Inflammatory macrophage (primary cell): Measurements from ENCODE around the gene ELF5.

Source experiments
- DNase-seq, 2 donors: peaks; one replicate each; pipeline ENCODE4 v3.0.0-alpha.2; 2020 to 2022

ELF5 gene

DNA sequence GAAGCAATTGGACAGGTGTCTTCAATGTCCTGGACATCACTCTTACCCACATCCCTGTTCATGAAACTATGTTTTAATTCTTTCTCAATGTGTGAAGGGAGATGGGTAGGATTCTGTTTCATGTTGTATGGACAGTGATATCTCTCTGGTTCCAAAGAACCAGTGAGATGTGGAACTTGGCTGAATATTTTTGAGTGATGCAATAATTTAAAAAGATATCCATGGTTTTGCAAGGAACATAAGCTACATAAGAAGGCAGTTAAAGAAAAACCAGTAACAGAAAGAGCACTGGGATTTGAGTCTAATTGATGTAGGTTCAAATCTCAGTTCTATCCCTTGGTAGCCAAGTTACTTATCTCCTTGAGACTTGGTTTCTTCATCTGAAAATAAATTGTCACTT lies 7.7 kb upstream of the ELF5 start:
- DNase-seq: no peak

DNA sequence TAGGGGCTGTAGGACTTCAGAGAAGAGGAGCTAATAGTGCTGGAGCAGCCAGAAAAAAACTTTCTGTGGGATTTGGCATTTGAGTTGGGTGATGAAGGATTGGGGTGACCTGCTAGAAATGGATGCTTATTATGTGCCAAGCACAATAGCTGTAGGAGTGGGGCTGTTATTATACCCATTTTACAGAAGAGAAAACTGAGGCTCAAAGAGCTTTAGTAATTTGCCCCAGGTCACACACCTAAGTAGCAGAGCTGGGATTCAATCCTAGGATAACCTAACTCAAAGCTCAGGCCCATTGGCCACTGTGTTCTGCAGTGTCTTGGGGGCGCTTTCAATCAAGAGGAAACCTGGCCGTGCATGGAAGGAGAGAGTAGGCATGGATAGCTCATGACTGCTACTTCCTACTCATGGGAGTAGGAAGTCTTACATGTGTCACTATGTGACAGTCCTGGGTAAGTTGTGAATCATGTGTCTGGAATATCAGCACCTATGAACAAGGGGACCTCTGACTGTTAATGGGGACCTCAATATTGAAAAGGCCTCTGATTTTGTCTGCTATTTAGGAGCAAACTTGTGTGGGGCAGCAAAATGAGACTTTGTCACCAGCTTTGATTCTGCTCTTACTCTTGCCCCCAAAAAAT lies 6.1 kb upstream of the ELF5 start:
- peak in 1 of 2 donors; percentile 49 for DNase-seq

DNA sequence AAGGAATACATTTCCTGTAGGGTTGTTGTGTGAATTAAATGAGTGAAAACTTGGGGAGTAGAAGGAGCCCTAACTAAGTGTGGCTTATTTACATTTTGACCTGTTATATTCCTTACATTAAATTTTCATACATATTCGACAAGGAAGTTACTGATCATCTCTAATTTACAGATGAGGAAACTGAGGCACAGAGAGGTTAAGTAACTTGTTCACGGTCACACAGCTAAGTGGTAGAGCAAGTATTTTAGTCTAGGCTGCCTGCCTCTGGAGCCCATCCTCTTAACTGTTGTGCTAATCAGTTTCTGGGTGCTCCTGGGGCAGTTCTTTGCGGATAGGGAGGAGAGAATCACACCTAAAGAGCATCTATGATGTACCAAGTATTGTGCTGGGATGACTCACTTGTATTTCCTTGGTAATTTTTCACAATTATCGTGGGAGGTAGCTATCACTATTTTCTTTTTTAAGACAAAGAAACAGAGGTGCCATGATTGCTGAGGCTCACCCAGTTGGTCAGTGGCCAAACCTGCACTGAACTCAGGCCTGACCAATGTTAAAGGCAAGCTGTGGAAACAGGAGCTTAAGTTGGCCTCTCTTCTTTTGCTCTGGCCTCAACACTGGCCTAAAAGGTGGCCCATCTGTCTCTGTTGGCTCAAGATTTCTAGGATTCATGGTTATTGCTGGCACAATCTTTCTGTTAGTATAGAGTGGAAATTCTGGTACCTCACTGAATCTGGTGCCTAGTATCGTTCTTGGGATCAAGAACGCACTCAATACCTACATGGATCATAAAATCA lies 2.9 kb upstream of the ELF5 start:
- no peak for DNase-seq

DNA sequence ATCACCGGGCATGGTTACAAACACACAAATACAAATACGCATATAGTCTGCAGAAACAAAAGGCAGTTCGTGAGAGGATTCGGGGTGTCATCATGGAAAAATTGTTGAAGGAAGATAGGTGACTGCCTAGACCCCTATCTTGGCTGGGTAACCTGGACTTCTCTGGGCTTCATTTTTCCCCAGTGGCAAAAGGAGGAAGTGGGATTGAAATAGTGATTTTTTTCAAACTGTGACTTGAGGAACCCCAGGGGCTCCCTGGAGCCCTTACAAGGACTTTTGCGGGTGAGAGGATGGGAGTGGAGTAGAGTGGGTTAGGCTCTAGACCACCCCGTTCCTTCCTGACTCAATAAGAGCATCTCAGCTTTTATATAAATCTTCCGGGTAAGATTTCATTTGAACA lies 1.0 kb upstream of the ELF5 start:
- peak; percentile 5 to 8 for DNase-seq

DNA sequence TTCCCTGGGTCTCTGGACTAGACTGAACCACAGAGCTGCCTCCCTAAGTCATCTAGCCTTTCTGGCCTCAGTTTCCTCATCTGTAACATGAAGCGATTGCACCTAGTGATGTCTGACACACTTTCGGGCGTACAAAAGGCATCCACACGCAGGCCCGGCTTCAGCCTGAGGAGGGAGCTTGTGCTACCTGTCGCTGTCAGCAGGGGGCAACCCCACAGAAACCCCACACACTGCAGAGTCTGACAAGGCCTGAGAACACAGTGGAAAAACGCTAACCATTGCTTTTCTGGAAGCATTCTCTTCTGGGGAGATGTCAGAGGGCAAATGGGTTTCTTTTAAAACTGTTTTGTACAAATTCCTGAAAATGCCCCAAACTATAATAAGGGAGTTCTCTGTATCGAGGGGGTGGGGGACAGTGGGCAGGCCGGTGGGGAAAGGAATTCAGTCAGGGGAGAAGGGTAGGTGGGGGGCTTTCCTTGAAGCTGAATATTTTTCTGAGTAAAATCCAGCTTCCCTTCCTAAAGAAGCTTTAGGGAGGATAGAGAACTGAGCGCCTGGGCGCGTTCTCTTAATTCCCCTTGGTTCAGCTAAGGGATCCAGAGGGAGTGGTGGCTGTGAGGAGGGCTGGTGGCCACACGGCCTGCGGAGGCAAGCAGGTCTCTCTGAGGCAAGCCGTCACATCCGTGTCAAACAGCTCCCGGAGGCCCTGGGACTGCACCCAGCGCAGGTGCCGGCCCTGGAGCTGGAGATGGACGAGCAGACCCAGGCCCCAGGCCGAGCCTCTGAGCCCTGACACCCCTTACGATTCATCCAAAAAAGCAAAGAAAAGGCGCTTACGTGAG lies 533 bp downstream of the ELF5 start:
- peak; percentile 52 to 71 for DNase-seq

DNA sequence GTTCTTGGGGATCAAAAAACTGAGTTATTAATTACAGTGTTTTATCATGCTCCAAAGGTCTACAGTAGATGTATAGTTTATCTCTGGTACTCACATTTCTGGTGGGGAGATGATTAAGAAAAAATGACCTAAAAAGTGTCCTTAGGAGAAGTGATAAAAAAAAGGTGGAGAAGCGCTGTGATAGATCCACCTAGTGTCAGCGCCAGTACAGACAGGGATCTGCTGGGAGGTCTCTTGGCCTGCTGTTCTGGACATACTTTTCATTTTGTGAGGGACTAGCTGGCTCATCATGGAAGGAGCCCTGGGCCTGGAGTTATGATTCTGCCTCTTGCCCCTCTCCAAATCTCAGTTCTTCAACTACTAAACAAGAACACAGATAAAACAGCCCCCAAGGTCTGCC lies 2.9 kb downstream of the ELF5 start:
- no peak for DNase-seq

DNA sequence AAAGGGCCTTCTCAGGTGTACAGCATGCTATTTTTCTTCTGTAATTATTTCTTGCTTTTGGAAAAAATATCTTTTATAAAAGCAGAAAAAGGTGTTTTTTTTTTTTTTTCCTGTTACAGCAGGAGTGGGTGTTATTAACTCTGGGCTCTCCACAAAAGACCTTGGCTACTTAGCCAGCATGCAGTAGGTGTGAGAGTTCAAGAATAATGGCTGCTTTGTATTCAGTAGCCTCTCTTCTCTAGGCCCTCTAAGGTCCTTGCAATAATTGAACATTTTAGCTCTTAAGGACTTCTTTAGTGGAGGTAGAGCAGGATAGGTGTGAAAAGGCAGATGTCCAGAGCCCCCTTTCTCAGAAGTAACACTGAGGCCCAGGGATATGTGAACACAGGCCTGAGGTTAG lies 3.4 kb downstream of the ELF5 start:
- no peak for DNase-seq

DNA sequence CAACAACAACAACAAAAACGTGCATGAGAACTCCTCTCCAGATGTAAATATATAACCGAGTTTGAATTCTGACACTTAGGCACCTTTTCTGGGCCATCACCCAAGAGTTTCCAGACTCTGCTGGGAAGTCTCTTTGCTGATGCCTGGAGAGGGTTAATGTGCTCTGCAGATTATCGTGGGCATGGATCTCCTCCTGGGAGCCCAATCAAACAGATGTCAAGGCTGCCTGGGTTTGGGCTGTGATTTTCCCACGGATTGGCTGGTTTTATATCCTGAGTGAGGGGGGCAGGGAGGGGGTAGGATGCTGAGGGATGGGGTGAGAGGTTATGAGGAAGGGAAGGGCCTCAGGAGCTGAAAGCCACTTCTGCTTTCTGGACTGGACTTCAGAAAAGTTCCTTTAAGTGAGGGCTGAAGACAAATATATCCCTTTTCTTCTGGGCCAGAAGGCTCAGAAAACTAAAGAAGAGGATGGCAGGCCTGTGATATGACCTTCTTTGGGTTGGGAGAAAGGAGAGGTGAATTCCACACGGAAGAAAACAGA lies 4.2 kb downstream of the ELF5 start:
- DNase-seq: peak; percentile 62 to 64

DNA sequence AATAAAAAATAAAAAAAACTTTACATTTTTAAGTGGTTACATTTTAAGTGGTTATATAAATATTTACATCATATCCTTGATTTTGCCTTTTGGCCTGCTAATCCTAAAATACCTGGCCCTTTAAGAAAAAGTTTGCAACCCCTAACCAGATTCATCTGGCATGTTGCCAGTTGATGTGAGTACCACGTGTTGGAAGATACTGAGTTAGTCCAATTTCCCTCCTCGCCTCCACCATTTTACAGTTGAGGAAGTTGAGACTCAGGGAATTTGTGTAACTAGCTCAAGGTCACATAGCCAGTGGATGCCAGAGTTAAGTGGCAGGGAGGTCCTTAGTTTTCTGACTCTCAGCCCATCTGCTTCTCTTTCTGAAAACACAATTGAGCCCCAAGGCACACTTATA lies 5.1 kb downstream of the ELF5 start:
- DNase-seq: peak; percentile 79 to 88

DNA sequence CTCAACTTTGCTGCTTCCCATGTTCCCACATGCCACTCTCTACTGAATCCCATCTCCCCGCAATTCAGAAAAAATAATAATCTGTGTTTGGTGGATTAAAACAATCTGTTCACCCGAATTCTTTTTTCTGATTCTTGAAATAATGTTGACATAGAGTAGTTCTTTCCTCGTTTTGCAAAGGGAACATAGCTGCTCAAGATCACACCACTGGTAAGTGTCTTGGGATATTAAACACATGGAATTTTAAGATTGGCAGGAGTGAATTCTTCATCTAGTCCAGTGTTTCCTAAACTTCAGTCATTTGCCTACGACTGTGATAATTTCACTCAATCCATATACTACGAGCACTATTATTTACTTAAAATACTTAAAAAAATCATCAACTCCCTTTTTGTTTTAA lies 6.0 kb downstream of the ELF5 start:
- DNase-seq: no peak

DNA sequence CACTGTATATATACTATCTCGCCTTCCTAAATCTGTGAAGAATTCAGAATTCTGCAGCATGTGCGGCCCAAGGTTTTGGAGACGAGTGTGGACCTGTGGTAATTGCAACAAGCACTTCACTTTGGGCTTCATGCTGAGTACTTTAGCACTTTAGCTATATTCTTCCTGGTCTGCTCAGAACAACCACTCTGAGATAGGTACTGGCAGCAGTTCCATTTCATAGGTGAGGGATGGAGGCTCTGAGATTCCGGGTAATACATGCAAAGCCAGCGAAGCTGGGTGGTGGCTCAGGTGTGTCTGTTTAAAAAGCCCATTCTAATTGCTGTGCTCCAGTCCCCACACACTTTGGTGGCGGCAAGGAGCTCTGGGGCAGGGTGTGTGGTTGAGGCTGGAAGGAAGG lies 6.4 kb downstream of the ELF5 start:
- no peak for DNase-seq

DNA sequence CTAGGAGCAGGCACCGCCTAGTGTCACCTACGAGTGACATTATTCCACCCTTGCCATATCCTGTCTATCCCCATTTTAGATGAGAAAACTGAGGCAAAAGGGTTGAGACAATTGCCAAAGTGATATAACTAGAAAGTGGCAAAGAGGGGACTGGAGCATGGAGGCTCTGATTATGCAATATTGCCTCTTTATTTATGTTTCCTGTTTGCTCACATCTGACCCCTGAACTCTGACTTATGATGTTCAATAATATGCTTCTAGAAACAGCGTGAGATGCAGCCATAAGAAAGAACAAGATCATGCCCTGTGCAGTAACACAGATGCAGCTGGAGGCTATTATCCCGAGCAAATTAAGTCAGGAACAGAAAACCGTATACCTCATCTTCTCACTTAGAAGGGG lies 7.7 kb downstream of the ELF5 start:
- DNase-seq: no peak

DNA sequence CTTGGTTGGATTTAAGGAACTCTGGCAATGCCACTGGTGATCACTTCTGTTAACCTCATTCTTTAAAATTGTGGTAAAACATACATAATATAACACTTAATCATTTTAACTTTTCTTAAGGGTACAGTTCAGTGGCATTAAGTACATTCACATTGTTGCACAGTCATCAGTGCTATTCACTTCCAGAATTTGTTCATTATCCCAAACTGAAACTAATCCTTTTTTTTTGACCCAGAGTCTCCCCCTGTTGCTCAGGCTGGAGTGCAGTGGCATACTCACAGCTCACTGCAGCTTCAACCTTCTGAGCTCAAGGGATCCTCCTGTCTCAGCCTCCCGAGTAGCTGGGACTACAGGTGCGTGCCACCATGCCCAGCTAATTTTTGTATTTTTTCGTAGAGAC lies 10.6 kb downstream of the ELF5 start:
- DNase-seq: peak; percentile 13 to 21

DNA sequence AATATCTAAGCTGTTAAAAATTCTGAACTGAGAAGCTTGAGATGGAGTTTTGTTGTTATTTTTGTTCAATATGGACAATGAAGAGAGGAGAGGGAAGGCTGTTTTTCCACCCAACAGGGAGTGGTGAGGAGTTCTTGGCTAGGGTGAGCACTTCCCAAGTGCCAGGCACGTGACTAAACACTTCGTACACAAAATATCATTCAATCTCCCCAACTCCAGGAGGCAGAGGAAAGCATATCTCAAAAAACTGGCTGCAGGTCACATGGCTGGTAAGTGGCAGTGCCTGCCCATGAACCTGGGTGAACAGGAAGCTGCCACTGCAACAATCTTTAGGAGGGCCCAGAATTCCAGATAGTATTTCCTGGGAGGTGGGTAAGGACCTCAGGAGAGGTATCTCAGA lies 11.6 kb downstream of the ELF5 start:
- peak in 1 of 2 donors; percentile 25 for DNase-seq

DNA sequence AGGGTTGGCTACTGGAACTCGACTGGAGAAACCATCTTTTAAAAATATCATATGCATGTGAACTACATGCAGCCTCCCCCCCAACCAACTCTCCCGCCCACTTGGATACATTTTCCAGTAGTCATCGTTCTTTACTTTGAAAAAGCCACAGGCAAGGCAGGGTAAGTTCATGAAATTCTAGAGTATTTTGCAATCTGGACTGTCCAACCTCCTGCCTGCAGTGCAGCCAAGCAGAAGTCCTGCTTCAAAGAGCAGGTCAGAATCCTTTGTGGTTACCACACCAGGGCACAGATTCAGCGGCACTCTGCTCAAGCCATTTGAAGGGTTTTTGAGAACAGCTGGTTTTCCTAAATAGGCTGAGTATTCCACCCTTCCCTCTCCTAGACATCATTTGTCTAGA lies 12.1 kb downstream of the ELF5 start:
- peak; percentile 83 to 92 for DNase-seq

DNA sequence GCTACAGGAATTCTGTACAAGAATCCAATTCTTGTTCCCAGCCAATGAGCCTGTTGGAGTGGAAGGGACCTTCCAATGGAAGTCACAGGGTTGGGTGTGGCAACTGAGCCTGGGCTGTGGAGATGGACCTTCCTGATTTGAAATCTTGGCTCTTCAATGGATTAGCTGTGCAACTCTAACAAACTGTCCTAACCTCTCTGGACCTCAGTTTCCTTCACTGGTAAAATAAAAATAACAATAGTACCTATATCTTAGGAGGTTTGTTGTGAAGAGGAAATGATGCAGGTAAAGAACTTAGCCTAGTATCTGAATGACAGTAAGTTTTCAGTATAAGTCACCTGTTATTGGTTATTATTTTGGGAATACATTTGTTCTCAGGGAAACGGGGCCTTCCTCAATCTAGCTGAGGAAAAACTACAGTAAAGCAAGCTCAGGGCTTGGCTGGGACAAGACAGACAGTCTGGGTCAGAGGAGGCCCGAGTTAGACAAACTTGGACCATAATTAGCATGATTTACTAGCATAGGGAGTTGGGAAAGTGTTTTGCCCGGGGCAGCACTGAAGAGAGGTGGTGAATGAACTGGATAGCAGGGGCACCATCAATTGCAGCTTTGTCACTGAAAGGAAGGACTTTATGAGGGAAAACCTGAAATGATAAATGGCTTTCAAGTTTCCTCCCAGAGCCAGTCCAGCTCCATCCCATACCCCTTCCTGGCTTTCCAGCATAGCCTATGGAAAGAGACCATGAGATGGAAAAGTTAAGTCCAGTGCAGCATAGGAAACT lies 13.7 kb downstream of the ELF5 start:
- DNase-seq: no peak

DNA sequence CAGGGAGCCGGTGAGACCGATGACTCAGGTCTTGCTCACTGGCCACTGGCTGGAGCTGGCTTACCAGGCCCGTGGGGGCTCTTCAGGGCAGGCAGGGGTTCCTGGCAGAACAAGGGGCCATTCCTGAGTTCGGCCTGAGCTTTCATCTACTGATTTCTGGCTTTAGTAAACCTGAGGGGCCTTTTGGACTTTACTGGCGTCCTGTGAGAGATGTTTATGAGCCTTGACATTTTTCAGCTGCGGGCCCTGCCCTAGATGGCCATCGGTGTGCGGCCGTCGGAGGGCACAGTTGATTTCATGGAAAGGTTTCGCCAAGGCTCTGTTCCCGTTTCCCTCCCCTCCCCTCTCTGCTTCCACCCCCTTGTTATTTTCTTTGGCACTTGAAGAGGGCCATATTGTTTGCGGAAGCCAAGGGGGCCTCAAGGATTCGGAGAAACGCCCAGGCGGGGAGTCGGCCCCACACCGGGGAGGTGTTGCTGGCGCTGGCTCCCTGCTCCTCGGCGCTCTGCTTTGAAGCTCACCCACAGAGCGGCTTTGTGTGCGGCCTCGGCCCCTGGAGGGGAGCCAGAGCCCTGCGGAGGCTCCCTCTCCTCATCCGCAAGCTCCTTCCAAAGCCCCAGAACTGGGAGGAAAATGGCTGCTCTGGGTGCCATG lies 17.7 kb downstream of the ELF5 start:
- no peak for DNase-seq

DNA sequence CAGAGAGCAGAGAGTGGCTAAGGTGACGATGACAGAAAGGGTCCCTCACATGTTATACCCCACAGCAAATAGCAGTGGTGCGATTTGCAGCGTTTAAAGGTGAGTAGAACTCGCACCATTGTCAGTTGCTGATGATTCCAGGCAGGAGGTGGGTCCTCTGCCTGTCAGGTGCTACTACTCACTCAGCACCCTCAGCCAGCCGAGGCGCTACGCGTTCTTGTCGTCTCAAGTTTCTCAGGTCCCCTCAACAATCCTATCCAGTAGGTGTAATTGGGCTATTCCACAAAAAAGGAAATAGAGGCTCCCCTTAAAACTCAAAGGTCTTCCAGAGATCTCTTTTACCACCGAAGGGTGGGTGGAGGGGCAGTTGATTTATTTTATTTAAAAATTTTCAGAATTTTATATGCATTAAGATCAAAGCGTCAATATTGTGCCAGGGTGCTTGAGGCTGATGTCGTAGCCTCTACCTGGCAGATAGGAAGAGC lies 18.3 kb downstream of the ELF5 start:
- no peak for DNase-seq

DNA sequence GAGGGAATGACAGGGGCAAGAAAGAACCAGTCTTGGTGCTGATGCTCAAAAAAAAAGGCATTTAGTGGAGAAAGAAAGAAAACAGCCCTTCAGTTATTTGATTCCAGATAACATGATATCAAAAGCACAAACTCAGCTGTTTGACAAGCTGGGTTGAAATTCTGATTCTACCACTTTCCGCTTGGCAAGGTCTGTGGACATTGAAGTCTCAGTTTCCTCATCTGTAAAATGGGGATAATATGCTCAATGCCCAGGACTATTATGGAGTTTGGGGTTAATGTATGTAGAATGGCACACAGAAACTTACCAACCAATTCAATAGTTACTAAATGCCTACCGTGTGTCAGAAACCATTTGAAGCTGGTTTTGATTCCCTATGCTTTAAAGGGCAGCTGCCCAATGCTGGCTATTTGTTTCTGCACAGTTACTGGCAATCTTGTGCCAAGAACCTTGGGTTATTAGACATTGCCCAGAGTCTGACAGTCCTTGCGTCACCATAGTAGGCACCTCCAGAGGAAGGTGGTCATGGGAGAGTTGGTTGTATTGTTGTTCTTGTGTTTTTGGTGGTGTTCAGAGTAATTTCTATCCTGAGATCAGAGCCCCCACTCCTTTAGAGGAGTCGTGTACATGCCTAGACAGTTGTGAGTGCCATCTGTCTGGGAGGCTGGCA lies 19.5 kb downstream of the ELF5 start:
- no peak for DNase-seq

DNA sequence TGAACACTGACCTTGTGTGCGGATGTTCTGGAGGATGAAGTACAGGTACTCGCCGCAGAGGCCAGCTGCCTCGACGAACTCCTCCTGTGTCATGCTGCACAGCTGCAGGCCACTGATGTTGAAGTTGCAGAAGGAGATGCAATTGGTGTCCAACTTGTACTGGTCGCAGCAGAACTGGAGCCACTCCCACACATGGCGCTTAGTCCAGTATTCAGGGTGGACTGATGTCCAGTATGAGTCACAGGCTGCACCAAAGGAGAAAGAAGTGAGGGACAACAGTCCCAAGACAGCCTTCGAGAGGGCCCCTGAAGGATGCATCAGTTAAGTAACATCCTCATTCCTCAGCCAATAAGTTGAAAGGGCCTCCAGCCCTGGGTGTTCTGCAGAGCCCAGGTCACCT lies 20.1 kb downstream of the ELF5 start:
- DNase-seq: peak; percentile 26 to 60

DNA sequence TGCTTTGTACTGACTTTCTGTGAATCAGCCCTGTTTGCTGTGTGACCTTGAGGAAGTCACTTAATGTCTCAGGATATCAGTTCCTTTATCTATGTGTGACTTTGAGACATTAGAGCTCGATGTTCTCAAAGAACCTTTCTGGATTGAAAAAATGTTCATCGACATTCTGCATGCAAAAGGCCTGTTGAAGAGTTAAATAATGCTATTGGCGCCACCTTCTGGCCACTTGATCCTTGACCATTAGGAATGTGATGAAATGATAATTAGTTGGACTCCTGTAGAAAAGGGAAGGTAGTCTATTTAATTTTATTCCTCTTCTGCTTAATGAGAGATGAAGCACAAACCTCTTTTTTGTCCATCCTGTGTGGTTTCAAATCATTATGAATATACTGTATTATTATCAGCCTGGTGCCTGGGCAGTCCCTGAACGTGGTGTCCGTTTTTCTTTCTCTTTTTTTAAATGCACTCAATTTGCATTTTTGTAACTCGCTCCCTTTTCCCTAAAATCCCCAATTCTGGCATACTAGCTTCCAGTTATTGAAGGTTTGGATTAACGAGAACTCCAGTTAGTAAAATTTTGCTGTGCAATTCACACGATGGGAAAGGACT lies 20.7 kb downstream of the ELF5 start:
- DNase-seq: peak; percentile 78 to 85
